ENCODE results near the gene POU5F2. TPM values are rescaled to one million over a fixed set of nuclear protein-coding genes. Genes with fewer than 3 reads are reported as not detected.

POU5F2 gene
- total and polyA plus RNA-seq, 9 of the 15 experiments (the other 6 are each of a cell fraction or from before 2014, with no cell fraction given), result 0.01 to 0.40 (median 0.18) TPM; not detected in 2

- TF ChIP-seq BCLAF1 (IDR thresholded peaks at IDR 0.05; ENCODE audit: borderline replicate concordance in 1 of 2, control insufficient read depth in 1 of 2, low read depth in 2 of 2, low read length in 1 of 2) (no peak), MCM7 (IDR thresholded peaks at IDR 0.05) (no peak), FOXP4 (CRISPR knock-in tag; IDR thresholded peaks at IDR 0.05; ENCODE audit: borderline replicate concordance) (no peak)
Observed at GRCh38 chr5:93726595-93726994, 14.8 kb downstream of the POU5F2 start (continued).

- DNase-seq (ENCODE audit: extremely low read depth in 1 of 4, low spot score in 3 of 4), result no peak
- H3K4me3 ChIP-seq, result no peak overlapping the region
- H3K36me3 ChIP-seq (ENCODE audit: control insufficient read depth, insufficient read depth, low read length), result no peaks in the 10 kb centered on the region
- H3K4me1 ChIP-seq (replicated peaks in 1 of 2; ENCODE audit: control insufficient read depth in 2 of 2, insufficient read depth in 2 of 2, low read length in 2 of 2), result no peaks in the 10 kb centered on the region
- no peaks in the 10 kb centered on the region for H4K20me1 ChIP-seq (replicated peaks; ENCODE audit: control insufficient read depth, insufficient read depth, low read length)
- no peak overlapping the region for H3K9ac ChIP-seq (ENCODE audit: insufficient read depth in 1 of 2, low read depth in 2 of 2, low read length in 2 of 2)
- intact Hi-C loops (cut with micrococcal nuclease) (no loop called here), in situ Hi-C loops (cut with MboI) (no loop called here)
- no peak for ATAC-seq
- POLR2A ChIA-PET, result no interaction called here
- H3K27me3 ChIP-seq (ENCODE audit: control insufficient read depth in 2 of 2, insufficient read depth in 2 of 2, low read length in 2 of 2), result no peaks in the 10 kb centered on the region
- no peaks in the 10 kb centered on the region for H3K79me2 ChIP-seq (ENCODE audit: control insufficient read depth, insufficient read depth, low read length)
- WGBS (ENCODE audit: insufficient coverage, low coverage, missing lambda C conversion rate), result 7% methylated on average over 1 of the region's 1 CpG
- no peak overlapping the region for H2AFZ ChIP-seq (ENCODE audit: low read depth, low read length)
- no peak overlapping the region for H3K27ac ChIP-seq (ENCODE audit: extremely low read depth, low read depth, low read length)
- CTCF ChIA-PET (ENCODE audit: low intra/inter-chr PET ratio), result no interaction called here
- no peaks in the 10 kb centered on the region for H3K9me1 ChIP-seq (ENCODE audit: control insufficient read depth, insufficient read depth, low read length)
- H3K9me3 ChIP-seq (replicated peaks; ENCODE audit: control insufficient read depth, insufficient read depth, low read depth, low read length), result no peaks in the 10 kb centered on the region
- no peak overlapping the region for H3K4me2 ChIP-seq (ENCODE audit: insufficient read depth, low read length)
- no TSS peak for BruUV-seq (replicated peaks)
- FAIRE-seq, result no peak
- TF ChIP-seq SNRNP70 (optimal IDR thresholded peaks at IDR 0.05; ENCODE audit: low read depth, low read length) (no peak), RNF219 (CRISPR knock-in tag; IDR thresholded peaks at IDR 0.05) (no peak), ZBTB26 (CRISPR knock-in tag; IDR thresholded peaks at IDR 0.05) (no peak), MCM5 (IDR thresholded peaks at IDR 0.05; ENCODE audit: low read depth) (no peak), TFE3 (CRISPR knock-in tag; IDR thresholded peaks at IDR 0.05) (no peak), ZNF316 (IDR thresholded peaks at IDR 0.05) (no peak), BMI1 (IDR thresholded peaks at IDR 0.05; ENCODE audit: low read length) (no peak), ZNF584 (CRISPR knock-in tag; IDR thresholded peaks at IDR 0.05; ENCODE audit: low read depth) (no peak)
Observed at GRCh38 chr5:93724791-93725190, 16.6 kb downstream of the POU5F2 start.

Data from K562 (cell line).